Measurements from ENCODE around the gene SPATA13.

The SPATA13 gene

DNA sequence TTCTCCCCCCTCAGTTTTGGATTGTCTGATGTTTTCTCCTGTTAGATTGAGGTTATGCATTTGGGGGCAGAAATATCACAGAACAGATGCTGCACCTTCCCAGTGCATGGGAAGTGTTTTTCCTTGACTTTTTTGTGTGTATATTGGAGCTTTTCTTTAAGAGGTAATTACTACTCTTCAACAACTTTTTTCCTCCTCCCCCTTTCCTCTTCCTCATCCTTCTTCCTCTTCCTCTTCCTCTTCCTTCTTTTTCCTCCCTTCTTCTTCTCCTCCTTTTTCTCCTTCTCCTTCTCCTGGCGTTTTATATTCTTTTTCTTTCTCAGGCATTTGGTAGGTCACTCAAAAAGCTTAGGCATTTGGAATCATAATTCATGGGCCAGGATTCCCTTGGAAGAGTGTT, 18.1 kb upstream of the SPATA13 start:
- no peak overlapping the region for H3K4me3 ChIP-seq (ENCODE audit: low read depth, low read length)
- TF ChIP-seq, protein P1, sequence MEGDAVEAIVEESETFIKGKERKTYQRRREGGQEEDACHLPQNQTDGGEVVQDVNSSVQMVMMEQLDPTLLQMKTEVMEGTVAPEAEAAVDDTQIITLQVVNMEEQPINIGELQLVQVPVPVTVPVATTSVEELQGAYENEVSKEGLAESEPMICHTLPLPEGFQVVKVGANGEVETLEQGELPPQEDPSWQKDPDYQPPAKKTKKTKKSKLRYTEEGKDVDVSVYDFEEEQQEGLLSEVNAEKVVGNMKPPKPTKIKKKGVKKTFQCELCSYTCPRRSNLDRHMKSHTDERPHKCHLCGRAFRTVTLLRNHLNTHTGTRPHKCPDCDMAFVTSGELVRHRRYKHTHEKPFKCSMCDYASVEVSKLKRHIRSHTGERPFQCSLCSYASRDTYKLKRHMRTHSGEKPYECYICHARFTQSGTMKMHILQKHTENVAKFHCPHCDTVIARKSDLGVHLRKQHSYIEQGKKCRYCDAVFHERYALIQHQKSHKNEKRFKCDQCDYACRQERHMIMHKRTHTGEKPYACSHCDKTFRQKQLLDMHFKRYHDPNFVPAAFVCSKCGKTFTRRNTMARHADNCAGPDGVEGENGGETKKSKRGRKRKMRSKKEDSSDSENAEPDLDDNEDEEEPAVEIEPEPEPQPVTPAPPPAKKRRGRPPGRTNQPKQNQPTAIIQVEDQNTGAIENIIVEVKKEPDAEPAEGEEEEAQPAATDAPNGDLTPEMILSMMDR (IDR thresholded peaks at IDR 0.05; ENCODE audit: low read depth, low read length): no peak

DNA sequence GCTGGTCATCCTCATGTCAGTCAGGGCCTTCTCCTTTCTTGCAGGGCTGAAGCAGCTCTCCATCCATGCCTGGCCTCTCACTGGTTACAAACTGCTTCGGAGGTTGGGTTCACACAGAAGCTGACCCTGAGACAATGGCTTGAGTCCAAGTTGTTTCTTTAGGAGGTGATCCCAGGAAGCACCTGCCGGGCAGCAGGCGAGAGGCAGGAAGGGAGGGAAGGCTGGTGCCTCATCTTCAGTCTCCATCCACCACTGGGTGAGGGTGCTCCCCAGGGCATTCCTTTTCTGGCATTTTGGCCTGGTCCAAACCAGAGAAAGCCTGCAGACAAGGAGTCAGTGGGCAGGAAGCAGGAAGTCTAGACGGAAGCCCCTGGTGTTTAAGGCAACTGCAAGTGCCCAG, 17.6 kb upstream of the SPATA13 start:
- H3K4me3 ChIP-seq (ENCODE audit: low read depth, low read length): no peak overlapping the region
- TF ChIP-seq, protein P1 (IDR thresholded peaks at IDR 0.05; ENCODE audit: low read depth, low read length): no peak

DNA sequence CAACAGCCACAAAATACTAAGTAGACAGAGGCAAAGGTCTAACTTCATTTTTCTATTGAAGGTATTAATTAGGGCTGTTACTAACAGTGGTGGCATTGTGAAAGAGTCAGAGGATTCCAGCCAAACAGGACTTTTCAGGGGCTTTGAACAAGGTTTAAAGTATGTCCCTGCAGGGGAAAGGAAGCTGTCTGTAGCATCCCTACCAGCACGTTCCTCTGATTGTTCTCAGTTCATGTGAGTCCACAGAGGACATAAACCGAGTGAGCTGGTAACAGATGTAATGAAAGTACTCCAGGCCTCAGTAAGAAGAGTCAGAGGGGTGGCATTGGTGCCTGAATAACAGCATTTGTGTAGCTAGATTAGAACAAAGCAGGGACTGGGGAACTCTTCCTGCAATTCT, 15.3 kb upstream of the SPATA13 start:
- H3K4me3 ChIP-seq (ENCODE audit: low read depth, low read length): no peak overlapping the region
- TF ChIP-seq, protein P1 (IDR thresholded peaks at IDR 0.05; ENCODE audit: low read depth, low read length): no peak

DNA sequence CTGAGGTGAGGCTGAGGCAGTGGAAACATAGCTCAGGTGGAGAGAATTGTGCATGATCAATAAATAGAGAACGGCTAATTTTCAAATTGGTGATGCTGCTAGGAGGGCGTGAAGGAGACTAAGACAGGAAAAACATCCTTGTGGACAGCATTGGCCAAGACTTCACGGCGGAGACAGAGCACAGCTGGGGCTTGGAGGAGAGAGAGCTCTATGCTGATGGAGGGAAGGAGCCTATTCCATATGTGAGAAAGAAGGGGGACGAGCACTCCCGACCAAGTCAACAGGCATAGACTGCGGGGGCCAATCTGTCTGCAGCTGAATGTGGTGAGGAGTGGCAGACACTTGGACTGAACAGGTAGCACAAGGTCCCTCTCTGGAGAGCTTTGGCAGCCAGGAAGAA, 14.8 kb upstream of the SPATA13 start:
- no peak overlapping the region for H3K4me3 ChIP-seq (ENCODE audit: low read depth, low read length)
- TF ChIP-seq, protein P1 (IDR thresholded peaks at IDR 0.05; ENCODE audit: low read depth, low read length): no peak

DNA sequence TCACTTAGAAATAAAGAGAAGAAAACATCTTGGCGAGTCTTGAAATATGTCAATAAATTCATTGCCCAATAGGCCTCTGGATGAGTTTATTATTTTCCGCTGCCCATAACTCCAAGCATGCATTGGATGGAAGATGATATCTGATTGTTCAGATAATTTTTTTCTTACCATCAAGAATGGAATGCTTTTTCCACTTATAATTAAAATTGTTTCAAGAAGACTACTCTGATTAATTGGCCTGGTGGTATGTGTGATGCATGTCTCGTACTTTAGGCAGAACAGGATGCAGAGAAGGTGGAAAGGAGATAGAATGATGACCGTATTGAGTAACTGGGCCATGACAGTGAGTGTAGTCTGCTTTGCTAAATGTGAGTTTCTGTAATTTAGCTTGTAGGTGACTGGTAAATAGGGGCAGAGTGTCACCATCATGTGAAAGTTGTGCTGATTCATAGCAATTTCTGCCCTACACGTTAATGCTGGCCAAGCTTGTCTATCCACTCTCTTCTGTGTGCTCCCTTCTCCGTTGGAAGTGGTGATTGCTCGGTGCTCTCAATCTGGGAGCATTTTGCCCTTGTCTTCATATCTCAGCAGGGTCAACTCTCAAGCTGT, 13.5 kb upstream of the SPATA13 start:
- TF ChIP-seq, protein P1 (IDR thresholded peaks at IDR 0.05; ENCODE audit: low read depth, low read length): no peak
- H3K4me3 ChIP-seq (ENCODE audit: low read depth, low read length): no peak overlapping the region

DNA sequence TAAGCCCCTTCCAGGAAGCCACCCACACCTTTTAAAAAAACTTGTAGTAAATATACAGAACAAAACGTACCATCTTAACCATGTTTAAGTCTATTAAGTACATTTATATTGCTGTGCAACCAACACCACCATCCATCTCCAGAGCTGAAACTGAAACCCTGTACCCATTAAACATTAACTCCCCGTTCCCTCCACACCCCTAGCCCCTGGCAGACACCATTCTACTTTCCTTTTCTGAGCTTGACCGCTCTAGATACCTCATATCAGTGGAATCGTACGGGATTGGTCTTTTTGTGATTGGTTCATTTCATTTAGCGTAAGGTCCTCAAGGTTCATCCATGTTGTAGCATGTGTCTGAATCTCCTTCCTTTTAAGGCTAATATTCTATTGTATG, 13.0 kb upstream of the SPATA13 start:
- no peak overlapping the region for H3K4me3 ChIP-seq (ENCODE audit: low read depth, low read length)
- TF ChIP-seq, protein P1 (IDR thresholded peaks at IDR 0.05; ENCODE audit: low read depth, low read length): no peak

DNA sequence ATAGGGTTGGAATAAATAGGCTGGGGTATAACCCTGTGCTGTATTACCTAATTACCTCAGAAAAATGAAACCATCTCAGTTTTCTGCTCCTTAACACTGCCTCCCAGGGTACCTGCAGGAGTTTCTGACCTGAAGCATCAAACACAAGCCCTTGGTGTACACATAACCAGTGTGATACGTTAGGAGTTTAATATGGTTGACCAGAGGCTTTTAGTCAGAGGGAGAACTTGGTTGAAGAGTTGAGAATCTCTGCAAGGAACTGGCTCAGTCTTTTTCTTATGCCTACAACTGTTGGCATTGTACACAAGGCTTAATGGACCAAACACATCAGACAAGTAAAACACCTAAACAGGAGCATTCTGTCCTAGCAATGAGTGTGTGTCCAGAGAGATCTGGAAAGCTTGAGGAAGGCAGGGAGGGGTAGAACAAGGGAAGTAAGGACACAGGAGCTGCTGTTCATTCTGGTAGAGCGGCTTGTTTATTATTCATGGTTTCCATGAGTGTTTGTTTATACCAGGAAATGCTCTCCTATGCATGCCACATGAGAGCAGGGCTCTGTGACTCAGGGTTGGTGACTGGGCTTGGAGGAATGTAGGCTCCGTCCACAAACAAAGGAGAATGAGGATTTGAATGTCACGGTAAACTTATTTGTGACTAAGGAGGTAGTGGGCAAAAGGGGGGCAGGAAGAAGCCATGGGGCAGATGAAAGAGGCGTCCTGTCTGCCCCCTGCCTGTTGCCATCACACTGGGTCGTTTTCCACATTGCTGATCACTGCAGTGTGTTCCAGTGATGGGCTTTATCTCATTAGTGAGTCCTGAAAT, 11.9 kb upstream of the SPATA13 start:
- no peak overlapping the region for H3K4me3 ChIP-seq (ENCODE audit: low read depth, low read length)
- TF ChIP-seq, protein P1 (IDR thresholded peaks at IDR 0.05; ENCODE audit: low read depth, low read length): no peak
